Thyroid gland (tissue), 4 donors: ENCODE results near the gene OOSP1.

Experiments
- POLR2A ChIP-seq, 2 donors: fragments of 450-650 bp; IDR thresholded peaks; one replicate each; pipeline ENCODE4 v1.6.1; 2017; ENCODE audit warnings: antibody characterized with exemption in 2 of 2, mild to moderate bottlenecking in 2 of 2, moderate library complexity in 1 of 2
- TF ChIP-seq, protein P1 (sequence below), 6 experiments: fragments of 200-600 bp in 3 of 6; fragments of 450-650 bp in 3 of 6; sonication (generic) in 3 of 6; IDR thresholded peaks; one replicate each; pipeline ENCODE4 v1.5.1; 2016 to 2019; ENCODE audit warnings: antibody characterized with exemption in 6 of 6, mild to moderate bottlenecking in 2 of 6, inconsistent platforms in 1 of 6, moderate library complexity in 1 of 6

DNA sequence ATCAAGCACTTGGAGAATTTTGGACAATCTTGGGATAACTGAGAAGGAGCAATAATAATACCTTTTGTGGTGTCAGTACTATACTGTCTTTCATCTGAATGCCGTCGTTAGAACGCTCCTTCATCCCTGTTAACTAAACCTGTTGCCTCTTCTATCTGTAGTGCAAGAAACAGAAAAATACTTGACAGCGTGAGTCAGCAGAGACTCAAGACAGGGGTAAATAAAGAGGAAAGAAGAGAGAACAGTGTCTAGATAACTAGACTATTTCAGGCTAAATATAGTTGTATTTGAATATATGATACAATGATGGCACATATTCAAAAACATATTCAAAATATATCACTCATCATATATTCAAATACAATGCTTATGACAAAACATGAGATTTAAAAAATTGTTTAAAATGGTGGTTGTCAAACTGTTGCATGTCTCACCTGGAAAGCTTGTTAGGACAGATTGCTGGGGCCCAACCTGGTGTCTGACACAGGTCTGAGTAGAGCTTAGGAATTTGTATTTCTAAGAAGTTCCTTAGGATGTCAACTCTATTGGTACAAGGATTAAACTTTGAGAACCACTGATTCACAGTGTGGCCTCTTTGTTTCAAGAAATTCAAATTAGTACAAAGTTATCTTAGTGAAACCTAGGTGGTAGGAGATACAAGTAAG is 43.0 kb downstream of the OOSP1 start:
- TF ChIP-seq, protein P1, sequence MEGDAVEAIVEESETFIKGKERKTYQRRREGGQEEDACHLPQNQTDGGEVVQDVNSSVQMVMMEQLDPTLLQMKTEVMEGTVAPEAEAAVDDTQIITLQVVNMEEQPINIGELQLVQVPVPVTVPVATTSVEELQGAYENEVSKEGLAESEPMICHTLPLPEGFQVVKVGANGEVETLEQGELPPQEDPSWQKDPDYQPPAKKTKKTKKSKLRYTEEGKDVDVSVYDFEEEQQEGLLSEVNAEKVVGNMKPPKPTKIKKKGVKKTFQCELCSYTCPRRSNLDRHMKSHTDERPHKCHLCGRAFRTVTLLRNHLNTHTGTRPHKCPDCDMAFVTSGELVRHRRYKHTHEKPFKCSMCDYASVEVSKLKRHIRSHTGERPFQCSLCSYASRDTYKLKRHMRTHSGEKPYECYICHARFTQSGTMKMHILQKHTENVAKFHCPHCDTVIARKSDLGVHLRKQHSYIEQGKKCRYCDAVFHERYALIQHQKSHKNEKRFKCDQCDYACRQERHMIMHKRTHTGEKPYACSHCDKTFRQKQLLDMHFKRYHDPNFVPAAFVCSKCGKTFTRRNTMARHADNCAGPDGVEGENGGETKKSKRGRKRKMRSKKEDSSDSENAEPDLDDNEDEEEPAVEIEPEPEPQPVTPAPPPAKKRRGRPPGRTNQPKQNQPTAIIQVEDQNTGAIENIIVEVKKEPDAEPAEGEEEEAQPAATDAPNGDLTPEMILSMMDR (IDR thresholded peaks at IDR 0.05), result no peak
- no peak for TF ChIP-seq POLR2A (IDR thresholded peaks at IDR 0.05)
